Measurements from ENCODE around the gene STAT1.
A peak's percentile ranks its signal among the peaks of the same experiment; 100 is the strongest.

Gene STAT1

DNA sequence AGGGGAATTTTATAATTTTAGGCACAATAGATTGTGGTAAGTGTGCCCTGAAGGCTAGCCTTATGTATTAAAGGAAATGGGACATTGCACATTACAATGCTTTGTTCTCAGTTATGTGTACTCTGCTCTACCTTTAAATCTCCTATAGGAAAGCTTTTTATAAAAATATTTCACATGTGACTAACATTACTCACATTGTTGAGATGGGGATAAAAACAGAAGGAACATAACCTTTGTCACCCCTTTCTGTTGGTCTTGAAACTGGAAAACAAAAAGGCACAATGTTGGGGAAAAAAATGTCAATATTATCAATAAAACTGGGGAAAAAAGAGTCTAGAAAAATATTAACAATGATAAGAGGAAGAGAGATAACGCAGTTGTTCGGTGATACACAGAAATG, 17.3 kb upstream of the STAT1 start:
- no peak for DNase-seq (ENCODE audit: low read depth in 2 of 2)

DNA sequence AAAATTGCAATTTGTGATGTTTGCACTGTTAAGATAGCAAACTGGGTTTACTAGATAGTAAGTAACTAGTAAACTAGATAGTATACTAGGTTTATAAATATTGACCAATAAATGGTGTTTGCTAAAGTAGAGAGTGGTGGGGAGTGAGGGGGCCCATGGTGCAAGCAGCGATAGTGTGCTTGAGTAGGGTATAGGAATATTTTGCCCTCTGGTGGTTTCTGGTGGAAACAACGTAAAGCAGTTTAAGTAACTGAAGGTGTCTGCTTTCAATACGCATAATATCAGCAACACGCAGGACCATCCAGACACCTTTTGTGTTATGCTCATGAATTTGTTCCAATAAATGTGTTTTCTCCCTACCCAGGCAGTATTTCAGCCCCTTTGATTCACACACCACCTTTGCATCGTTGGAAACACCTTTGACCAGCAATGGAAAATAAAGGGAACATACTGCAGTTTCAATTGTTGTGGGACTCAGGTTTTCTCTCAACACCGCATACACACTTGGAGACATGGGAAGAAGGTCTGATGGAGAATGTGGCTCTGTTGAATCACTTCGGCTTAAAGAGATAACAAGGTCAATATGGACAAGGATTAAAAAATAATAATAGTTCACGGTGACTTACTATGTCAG, 16.7 kb upstream of the STAT1 start:
- DNase-seq (ENCODE audit: low read depth in 2 of 2) = no peak

DNA sequence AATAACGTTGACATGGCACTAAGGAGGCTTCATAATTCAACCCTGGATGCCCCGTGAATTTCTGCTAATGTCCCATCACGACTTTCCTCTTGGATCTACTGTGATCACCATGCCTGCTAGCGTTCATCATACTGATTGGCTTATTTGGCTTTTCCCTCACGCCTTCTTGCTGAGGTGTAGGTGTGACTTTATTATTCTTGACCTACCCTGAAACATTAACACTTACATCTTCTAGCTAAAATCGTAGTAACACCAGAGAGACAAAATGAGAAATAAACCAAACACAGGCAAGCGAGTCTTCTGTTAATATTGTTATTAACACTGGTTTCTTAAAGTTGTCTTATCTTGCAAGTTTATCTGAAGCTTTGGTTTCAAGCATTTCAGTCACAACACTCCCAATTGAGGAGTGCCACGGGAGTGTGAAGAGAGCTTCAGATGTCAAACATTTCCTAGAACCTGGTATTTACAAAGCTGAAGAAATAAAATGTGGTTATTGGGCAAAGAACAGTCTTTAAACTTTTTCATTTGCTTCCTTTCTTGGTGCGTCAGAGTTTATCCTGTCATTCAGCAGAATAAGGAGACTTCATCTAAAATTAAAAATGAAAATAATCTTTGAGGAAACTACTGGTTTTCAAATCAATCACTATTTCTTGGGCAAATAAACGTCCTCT, 15.4 kb upstream of the STAT1 start:
- no peak for DNase-seq (ENCODE audit: low read depth in 2 of 2)

DNA sequence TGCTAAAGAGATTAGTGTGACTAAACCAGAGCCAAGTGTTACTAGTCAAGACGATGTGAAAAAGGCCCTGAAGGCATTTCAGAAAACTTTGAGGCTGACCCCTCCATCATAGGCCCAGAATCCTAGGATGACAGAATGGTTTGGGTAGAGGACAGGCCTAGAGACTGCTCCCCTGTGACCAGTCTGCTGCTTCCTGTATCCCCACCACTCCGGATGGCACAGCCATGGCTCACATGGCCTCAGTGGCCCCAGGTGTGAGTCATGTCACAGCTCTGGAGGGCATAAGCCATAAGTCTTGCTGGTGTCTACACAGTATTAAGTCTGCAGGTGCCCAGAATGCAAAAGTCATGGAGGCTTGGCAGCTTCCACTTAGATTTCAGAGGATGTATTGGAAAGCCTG, 12.4 kb upstream of the STAT1 start:
- DNase-seq (ENCODE audit: low read depth in 2 of 2) = no peak

DNA sequence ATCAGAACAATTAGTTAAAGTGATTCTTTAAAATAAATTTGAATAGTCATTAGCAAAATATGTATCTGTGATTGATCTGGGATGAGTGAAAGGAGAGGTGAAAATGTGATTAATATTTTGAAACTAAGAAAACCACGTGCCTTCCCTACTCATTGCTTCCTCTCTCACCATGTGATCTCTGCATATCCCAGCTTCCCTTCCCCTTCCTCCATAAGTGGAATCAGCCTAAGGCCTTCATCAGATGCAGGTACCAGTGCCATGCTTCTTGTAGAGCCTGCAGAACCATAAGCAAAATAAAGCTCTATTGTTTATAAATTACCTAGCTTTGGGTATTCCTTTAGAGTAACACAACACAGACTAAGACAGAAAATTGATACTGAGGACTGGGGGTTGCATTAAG, 11.2 kb upstream of the STAT1 start:
- DNase-seq (ENCODE audit: low read depth in 2 of 2) = no peak

DNA sequence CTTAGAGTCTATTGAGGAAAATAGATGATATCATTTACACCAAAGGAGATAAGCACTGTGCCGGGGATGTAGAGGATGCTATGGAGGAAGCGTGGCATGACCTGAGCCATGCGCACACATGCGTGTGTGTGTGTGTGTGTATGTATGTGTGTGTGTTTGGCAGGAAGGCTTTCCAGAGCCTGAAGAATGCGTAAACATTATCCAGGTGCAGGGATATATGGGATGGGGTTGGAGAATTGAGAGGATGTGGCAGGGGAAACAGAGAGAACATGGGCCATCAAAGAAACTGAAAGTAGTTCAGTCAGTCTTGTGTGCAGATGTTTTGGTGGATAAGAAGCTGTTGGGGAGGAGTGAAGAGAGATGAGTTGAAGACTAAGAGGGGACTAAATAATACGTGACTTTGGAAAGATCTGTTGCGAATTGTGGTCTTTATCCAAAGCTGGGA, 9.3 kb upstream of the STAT1 start:
- DNase-seq (ENCODE audit: low read depth in 2 of 2) = no peak

DNA sequence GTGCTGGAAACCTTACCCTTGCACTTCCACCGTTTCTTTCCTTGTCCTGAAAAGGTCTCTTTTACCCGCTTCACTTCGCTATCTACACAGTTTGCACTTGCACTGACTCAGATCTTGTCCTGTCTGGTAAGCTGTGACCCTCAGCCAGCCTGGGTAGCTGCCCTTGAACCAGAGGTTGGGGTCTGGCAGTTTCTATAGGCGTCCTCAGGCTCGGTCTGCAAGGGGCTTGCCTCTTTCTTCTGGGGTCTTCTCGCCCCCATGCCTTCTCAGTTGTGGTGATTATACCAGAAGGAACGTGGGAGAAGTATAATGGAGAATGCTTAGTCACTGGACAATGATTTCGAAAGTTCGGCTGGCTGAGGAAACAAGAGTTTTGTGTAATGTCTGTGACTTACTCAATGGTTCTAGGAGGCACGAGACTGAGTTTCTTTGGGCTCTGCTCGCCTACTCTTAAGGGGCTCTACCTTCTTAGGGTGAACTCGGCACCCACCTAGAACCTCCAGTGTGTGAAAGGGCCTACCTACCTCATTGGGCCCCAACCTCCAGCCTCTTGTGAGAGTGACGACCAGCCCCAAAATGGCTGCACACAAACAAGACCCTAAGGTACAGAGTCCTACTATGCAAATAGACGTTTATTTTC, 6.9 kb upstream of the STAT1 start:
- DNase-seq (ENCODE audit: low read depth in 2 of 2) = peak in 1 of 2 donors; percentile 40

DNA sequence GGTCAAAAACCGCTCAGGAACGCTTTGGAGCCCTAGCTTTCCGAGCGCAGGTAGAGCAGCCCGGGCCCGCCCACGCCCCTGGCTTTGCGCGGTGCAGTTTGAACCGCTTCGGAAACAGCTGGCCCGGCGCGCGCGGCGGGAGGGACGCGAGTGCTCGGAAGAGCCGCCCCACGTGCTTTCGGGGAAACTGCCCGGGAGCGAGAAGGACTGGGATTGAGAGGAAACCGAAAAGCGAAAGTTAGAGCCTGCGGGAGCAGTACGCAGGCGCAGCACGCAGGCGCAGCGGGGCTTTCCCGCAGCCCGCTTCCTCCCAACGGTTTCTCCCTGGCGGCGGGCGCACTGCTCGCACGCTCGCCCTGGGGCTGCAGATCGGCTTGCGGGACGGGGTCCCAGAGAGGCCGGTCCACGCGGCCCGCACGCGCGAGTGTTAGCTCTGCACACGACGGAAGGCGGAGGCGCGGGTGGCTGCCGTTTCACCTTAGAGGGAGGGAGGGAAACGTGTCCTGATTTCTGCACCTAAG, 6.3 kb upstream of the STAT1 start:
- DNase-seq (ENCODE audit: low read depth in 2 of 2) = peak; percentile 94 to 98

DNA sequence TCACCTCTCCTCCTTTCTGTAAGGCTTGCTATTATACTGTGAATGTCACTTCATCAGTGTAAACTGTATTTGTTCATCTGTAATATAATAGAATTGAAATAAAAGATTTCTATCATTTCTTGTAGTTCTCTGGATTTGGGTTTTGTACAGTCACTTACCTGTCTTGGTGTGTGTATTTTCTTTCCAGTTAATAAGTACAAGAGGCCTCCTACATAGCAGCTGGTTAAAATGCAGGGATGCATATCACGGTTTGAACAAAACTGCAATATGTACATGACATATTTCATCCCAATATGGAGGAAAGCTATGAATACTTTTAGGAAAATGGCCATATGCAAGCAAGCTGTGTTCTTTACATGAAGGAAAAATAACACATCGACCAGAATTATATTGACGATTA, 5.4 kb upstream of the STAT1 start:
- no peak for DNase-seq (ENCODE audit: low read depth in 2 of 2)

DNA sequence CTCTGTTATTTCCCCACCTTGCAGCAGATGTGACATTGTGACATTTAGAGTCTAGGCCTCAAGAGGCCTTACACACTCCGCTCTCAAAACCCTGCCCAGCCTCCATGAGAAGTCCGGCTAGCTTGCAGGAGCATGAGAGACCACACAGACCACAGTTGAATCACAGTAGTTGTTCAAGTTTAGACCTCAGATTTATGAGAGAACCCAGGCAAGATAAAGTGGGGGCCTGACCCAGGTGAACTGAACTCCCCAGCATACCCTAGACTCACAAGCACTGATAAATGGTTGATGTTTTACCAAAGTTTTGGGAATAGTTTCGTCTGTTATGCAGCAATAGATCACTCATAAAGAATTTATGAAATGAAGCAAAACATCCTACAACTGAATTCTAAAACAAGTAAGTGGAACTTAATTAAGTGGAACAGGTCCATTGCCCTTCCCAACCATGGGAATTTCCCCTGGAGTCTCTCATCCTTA, 4.7 kb upstream of the STAT1 start:
- no peak for DNase-seq (ENCODE audit: low read depth in 2 of 2)

DNA sequence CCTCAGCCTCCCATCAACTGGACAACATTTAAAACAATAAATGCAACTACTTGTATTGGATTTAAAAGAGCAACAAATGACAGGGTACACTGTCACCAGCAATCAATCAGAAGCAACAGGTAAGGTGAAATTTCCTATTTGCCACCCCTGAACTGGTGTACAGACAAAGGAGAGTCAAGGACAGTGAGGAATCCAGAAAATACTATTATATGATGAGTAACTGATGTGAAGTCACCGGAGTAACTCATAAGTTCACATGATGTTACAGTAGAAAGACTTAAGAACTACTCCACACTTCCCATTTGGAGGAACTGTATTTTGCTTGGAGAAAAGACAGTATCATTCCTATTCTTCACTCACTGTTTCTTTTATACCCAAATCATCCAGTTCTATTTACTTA, 4.1 kb upstream of the STAT1 start:
- DNase-seq (ENCODE audit: low read depth in 2 of 2) = no peak

DNA sequence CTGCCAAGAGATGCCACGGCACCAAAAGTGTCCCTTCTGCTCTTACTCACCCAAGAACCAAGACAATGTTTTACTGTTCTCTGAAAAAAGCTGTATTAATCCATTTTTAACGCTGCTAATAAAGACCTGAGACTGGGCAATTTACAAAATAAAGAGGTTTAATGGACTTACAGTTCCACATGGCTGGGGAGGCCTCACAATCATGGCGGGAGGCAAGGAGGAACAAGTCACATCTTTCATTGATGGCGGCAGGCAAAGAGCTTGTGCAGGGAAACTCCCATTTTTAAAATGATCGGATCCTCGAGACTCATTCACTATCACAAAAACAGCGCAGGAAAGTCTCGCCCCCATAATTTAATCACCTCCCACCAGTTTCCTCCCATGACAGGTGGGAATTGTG, 1.9 kb upstream of the STAT1 start:
- no peak for DNase-seq (ENCODE audit: low read depth in 2 of 2)

DNA sequence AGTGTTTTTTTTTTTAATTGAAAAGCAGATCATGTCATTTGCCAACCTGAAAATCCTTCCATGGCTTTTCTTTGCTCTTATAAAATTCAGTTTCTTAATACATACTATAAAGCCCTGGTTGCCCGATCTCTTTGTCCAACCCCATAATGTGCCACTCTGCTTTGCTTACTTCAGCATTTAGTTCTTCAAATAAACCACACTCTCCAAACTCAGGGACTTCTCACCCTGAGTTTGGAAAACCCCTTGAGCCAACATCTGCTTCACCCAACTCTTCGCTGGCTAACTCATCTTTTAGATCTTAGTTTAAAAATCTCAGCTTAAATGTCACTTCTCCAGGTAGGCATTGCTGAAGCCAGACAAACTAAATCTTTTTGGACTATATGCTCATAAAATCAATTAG, 1.3 kb upstream of the STAT1 start:
- no peak for DNase-seq (ENCODE audit: low read depth in 2 of 2)

DNA sequence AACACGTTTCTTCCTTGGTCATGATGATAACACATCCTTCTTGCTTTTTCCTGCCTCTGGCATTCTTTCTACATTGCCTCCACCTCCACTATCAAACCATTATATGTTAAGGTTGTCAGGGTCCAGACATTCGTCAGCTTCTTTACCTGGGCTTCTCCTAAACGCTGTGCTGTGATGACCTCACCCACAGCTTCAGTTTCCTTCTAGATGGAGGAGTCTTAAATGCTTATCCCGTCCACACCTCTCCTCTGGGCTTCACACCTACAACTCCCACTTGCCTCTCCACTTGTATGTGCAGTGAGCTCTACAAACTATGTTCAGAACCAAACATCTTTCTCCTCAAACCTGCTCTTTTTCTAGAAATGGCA, 666 bp upstream of the STAT1 start:
- DNase-seq (ENCODE audit: low read depth in 2 of 2) = no peak

DNA sequence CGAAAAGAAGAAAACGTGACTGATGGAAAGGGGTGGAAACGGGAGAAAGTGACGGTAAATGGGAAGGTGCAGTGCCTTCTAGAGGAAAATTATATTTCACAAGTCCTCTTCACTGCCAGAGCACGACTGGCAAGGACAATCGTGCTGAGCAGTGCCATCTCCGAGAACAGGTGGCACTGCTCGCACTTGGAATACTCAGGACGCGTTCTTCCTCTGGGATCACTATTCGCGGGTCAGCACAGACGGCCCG, 364 bp downstream of the STAT1 start:
- DNase-seq (ENCODE audit: low read depth in 2 of 2) = no peak

DNA sequence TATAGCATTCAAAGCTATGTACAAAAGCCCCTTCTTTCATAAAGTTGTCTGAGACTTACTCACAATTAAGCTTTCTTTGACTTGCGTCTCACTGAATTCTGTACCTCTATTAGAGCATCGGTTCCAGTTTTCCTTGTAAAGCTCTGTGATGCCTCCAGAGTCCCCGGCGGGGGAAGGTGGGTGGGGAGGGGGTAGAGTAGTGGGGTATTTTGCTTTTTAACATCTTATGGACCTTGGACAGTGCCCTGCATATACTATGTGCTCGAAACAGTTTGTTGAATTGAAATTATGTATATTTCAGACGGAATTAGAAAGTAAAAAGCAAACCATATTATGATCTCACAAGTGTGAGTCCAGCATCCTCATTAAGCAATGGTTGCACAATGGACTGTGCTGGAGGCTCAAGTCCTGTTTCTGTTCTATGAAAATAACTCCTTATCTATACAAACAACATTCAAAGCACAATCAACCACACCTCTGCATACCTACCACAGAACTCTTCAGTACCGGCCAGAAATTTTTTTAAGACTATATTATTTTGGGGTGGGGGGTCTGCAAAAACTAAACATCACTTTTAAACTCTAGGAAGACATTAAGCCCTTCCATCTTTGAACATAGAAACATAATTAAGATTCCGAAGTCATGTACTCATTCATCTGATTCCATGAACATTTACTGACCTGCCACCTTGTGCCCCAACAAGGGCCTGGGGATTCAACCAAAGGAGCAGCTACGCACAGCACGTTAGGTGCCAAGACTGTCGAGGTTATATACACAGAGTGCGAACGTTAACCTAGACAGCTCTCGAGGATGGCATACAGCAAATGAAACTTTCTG, 908 bp downstream of the STAT1 start:
- DNase-seq (ENCODE audit: low read depth in 2 of 2) = no peak

DNA sequence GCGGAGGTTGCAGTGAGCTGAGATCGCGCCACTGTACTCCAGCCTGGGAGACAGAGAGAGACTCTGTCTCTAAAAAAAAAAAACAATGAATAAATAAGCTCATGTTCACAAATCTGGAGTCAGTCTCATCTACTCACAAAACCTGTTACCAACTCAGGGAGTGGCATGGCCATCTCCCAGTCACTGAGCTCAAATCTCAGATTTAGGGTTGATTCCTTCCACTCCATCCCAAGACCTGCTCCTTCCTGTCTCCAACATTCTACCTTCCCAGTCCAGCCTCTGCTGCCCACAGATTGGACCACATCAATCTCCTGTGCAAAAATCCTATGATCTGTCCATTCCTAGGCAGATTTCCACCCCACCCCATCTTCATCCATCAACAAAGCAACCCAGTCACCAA, 1.6 kb downstream of the STAT1 start:
- no peak for DNase-seq (ENCODE audit: low read depth in 2 of 2)

DNA sequence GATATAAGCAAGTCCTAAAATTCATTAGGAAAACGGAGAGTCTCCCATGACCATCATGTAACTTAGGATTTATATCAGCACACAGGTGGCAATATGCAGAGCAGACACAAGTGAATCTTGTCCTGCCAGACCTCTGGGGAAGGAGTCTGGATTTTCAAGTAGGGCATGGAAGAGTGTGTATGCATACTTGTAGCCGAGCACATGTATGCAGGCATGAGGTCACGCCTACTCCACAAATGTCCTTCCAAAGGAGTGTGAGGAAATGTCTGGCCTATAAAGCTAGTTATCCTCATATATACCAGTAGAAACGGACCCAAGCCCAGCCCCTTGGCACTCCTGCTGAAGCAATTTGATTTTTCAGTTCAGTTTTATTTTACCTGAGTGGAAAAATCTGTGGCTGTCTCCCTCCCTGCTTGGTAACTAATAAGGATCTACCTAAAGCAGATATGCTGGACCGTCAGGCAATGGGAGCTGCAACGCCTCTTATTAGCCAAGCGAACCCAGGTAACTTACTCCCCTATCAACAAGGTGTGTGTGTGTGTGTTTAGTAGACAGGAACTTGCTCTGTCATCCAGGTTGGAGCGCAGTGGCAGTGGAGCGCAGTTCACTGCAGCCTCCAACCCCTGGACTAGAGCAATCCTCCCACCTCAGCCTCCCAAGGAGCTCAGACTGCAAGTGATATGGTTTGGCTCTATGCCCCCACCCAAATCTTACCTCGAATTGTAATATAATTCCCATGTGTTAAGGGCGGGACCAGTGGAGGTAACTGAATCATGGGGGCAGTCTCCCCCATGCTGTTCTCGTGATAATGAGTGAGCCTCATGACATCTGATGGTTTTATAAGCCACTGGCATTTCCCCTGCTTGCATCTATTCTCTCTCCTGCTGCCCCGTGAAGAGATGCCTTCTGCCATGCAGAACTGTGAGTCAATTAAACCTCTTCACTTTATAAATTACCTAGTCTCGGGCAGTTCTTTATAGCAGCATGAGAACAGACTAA, 2.8 kb downstream of the STAT1 start:
- no peak for DNase-seq (ENCODE audit: low read depth in 2 of 2)

DNA sequence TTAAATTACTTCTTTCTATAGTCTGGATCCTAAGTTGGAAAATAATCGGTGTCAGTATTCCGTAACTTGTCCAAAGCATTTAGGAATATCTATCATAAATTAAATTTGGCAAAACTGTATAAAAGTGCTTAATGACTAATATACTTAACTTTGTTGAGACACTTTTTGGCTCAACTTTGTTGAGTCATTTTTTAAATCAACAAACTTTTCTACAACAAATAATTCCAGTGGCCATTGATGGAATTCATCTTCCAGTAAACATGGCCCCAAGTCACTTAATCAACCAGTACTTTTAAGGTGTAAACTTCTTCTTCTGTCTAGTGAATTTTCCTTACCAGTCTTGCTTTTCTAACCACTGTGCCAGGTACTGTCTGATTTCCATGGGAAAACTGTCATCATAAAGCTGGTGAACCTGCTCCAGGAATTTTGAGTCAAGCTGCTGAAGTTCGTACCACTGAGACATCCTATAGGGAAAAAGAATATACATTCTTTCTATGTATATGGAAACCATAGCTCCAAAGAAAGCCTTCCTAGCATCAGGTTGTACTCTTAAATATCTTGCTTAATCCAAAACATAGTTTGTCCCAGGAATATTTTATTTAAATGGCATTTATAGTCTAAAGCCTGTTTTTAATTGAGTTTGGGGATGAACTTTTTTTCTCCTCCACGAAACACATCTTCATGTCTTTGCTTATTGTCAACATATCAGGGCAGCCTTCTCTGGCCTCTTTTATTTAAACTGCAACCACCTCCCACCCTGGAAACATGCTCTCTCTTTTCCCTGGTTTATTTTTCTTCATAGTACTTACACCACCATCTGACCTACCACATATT, 4.2 kb downstream of the STAT1 start:
- no peak for DNase-seq (ENCODE audit: low read depth in 2 of 2)

DNA sequence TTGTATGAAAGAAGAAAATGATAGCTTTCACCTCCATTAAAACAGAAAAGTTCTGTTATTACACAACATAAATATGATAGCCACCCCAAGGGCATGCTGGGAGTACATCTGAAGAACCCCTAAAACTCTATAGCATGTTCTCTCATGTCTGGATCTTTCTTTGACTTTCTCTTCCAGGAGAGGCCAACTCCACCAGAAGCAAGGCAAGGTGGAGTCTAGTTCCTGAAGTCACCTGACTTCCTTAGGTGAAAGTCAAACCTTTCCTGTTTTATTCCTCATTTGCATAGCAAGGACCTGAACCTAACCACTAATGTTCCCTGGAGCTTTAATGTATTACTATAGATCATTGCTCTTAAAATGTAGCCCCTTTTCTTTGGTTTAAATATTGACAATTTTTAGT, 5.7 kb downstream of the STAT1 start:
- no peak for DNase-seq (ENCODE audit: low read depth in 2 of 2)
